ENCODE measurements around the gene THSD7B. TPM values are rescaled to one million over a fixed set of nuclear protein-coding genes. Genes with fewer than 3 reads are reported as not detected.

Gene THSD7B
- total and polyA plus RNA-seq, 2 of the 8 experiments (the other 6 are each of a cell fraction or from before 2014, with no cell fraction given) = 0.60 to 2.9 TPM

GRCh38 chr2:137300987-137301386 lies 535.6 kb downstream of the THSD7B start:
- peaks cover 0 to 8% of the 10 kb centered on the region in 2 experiments; a peak in 2 of 4 replicates for H3K9me3 ChIP-seq (ENCODE audit: insufficient read depth in 2 of 2, low read depth in 1 of 2, low read length in 1 of 2)
- no peaks in the 10 kb centered on the region for H3K79me2 ChIP-seq (ENCODE audit: control insufficient read depth in 1 of 2, insufficient read depth in 2 of 2, low read length in 2 of 2)
- CTCF ChIA-PET (ENCODE audit: partially characterized antibody) = interaction anchor here (0.7 kb wide), 2 partner anchors 76 to 232 kb away, joined by 3 read pairs; no protein-coding TSS in a partner anchor
- H3K4ac ChIP-seq (replicated peaks; ENCODE audit: insufficient read length, low read depth, low read length) = no peak overlapping the region
- no peak overlapping the region for H2AFZ ChIP-seq (ENCODE audit: low read length)
- no peaks in the 10 kb centered on the region for H3K23me2 ChIP-seq (ENCODE audit: low read depth, low read length)
- FAIRE-seq (no peak), DNase-seq (ENCODE audit: low read depth in 1 of 2, low spot score in 2 of 2) (no peak)
- no peak overlapping the region for H2BK20ac ChIP-seq (ENCODE audit: low read length)
- no peak overlapping the region for H3K27ac ChIP-seq (ENCODE audit: low read depth, low read length)
- TF ChIP-seq RXRA (IDR thresholded peaks at IDR 0.05; ENCODE audit: insufficient read depth, low read depth, low read length) = no peak
- no peak for TF ChIP-seq HDAC2 (IDR thresholded peaks at IDR 0.05; ENCODE audit: borderline replicate concordance in 1 of 2, low read depth in 2 of 2, low read length in 2 of 2)
- TF ChIP-seq SAP30 (IDR thresholded peaks at IDR 0.05; ENCODE audit: insufficient read depth, insufficient replicate concordance, low read length) = no peak
- TF ChIP-seq KDM4A (IDR thresholded peaks at IDR 0.05; ENCODE audit: low read depth, low read length, severe bottlenecking) = no peak
- no peak for TF ChIP-seq RNF2 (IDR thresholded peaks at IDR 0.05; ENCODE audit: borderline replicate concordance, low read depth, low read length, missing control alignments, poor library complexity, severe bottlenecking)
- no peak for TF ChIP-seq BRCA1 (IDR thresholded peaks at IDR 0.05; ENCODE audit: low read depth, low read length)
- TF ChIP-seq SUZ12 (IDR thresholded peaks at IDR 0.05; ENCODE audit: low read length) = no peak
- TF ChIP-seq TBP (IDR thresholded peaks at IDR 0.05; ENCODE audit: low read depth, low read length) = no peak
- no peak for TF ChIP-seq TAF7 (optimal IDR thresholded peaks at IDR 0.05; ENCODE audit: borderline replicate concordance, low read depth, low read length)
- no peak for TF ChIP-seq RFX5 (IDR thresholded peaks at IDR 0.05; ENCODE audit: borderline replicate concordance, low read depth, low read length)
- no peak for TF ChIP-seq KDM5A (IDR thresholded peaks at IDR 0.05; ENCODE audit: low read length)
- H4K5ac ChIP-seq (ENCODE audit: insufficient read length, low read depth, low read length) = no peak overlapping the region
- no peaks in the 10 kb centered on the region for H4K20me1 ChIP-seq (replicated peaks in 1 of 2; ENCODE audit: control insufficient read depth in 1 of 2, insufficient read depth in 2 of 2, low read length in 2 of 2)
- H2BK120ac ChIP-seq (replicated peaks; ENCODE audit: low read depth, low read length) = no peak overlapping the region
- no peaks in the 10 kb centered on the region for H3K4me1 ChIP-seq (replicated peaks in 1 of 4; ENCODE audit: control insufficient read depth in 3 of 4, insufficient read depth in 4 of 4, low read length in 3 of 4)
- H3K79me1 ChIP-seq (ENCODE audit: low read depth, low read length) = no peaks in the 10 kb centered on the region
- POLR2A ChIA-PET (ENCODE audit: partially characterized antibody) = no interaction called here
- no peak overlapping the region for H3K23ac ChIP-seq (ENCODE audit: insufficient read length)
- no peak overlapping the region for H3K56ac ChIP-seq (replicated peaks; ENCODE audit: insufficient read length, low read depth, low read length)
- H2BK15ac ChIP-seq (ENCODE audit: low read length) = no peak overlapping the region
- H3K36me3 ChIP-seq (ENCODE audit: control insufficient read depth in 2 of 4, insufficient read depth in 4 of 4, low read length in 3 of 4) = no peaks in the 10 kb centered on the region
- H3K4me2 ChIP-seq (ENCODE audit: insufficient read depth in 1 of 2, low read depth in 2 of 2, low read length in 2 of 2) = no peak overlapping the region
- no peak overlapping the region for H2BK5ac ChIP-seq (ENCODE audit: low read depth, low read length)
- WGBS, 2 experiments (ENCODE audit: extremely low coverage in 1 of 2, insufficient coverage in 1 of 2, insufficient read length in 1 of 2, insufficient replicate concordance in 2 of 2, low coverage in 1 of 2, low lambda C conversion rate in 2 of 2, missing lambda C conversion rate in 1 of 2) = 100% methylated on average over 2 of the region's 2 CpGs; no CpG with 5 or more reads in 1 of the 2 experiments
- no peak overlapping the region for H4K8ac ChIP-seq (ENCODE audit: extremely low read depth, insufficient read depth, low read length)
- no peak overlapping the region for H4K91ac ChIP-seq (replicated peaks; ENCODE audit: insufficient read length, low read length)
- H3K18ac ChIP-seq (ENCODE audit: extremely low read depth, low read length) = no peak overlapping the region
- no peak overlapping the region for H3K4me3 ChIP-seq (ENCODE audit: extremely low read depth in 1 of 4, insufficient read depth in 2 of 4, low read depth in 3 of 4, low read length in 4 of 4)
- H2BK12ac ChIP-seq (ENCODE audit: low read depth, low read length) = no peak overlapping the region
- no peak overlapping the region for H2AK5ac ChIP-seq (ENCODE audit: low read depth, low read length)
- no peaks in the 10 kb centered on the region for H3K27me3 ChIP-seq (replicated peaks in 1 of 4; ENCODE audit: control insufficient read depth in 3 of 4, extremely low read depth in 1 of 4, insufficient read depth in 3 of 4, low read length in 3 of 4)
- no peak overlapping the region for H3K14ac ChIP-seq (ENCODE audit: insufficient read length)
- no peak overlapping the region for H3K9ac ChIP-seq (replicated peaks in 1 of 4; ENCODE audit: extremely low read depth in 1 of 4, low read depth in 3 of 4, low read length in 3 of 4)
